ENCODE results near the gene ZNHIT6.

- TF ChIP-seq CTCF (tag by site-specific recombination; IDR thresholded peaks at IDR 0.05) = no peak
- no peak for TF ChIP-seq ZNF138 (tag by site-specific recombination; IDR thresholded peaks at IDR 0.05; ENCODE audit: borderline replicate concordance)
- TF ChIP-seq SP7 (tag by site-specific recombination; IDR thresholded peaks at IDR 0.05) = no peak
- no peak for TF ChIP-seq ZBTB11 (tag by site-specific recombination; conservative IDR thresholded peaks at IDR 0.05; ENCODE audit: low read depth)
- no peak for TF ChIP-seq ZNF140 (tag by site-specific recombination; IDR thresholded peaks at IDR 0.05)
- TF ChIP-seq ZNF292 (tag by site-specific recombination; IDR thresholded peaks at IDR 0.05; ENCODE audit: borderline replicate concordance, low read depth) = no peak
- no peak for TF ChIP-seq ZNF510 (tag by site-specific recombination; IDR thresholded peaks at IDR 0.05; ENCODE audit: insufficient replicate concordance)
- no peak for TF ChIP-seq WT1 (tag by site-specific recombination; IDR thresholded peaks at IDR 0.05)
These were observed 101.8 kb downstream of the ZNHIT6 start for GRCh38 chr1:85606414-85606800.
